Tongue (tissue), 2 donors: ENCODE measurements around the gene RPS10. TPM values are rescaled to one million over a fixed set of nuclear protein-coding genes. Genes with fewer than 3 reads are reported as not detected.
"Not testable (repeated sequence)": the region's sequence is repeated elsewhere in the genome, so short reads cannot be mapped to it uniquely, and the experiment has no call there.

Experiments
- DNase-seq: peaks from one replicate; pipeline ENCODE4 v3.0.0-alpha.2; 2015
- total RNA-seq: library from RNA; depleted of rRNA; stranded (reverse); fragments of >200 nt; gene quantifications from one replicate; pipeline ENCODE4 v1.2.3, GENCODE V29; 2014

Gene RPS10
- total RNA-seq, 1 donor from 2014 or later: 1,790 TPM

- no peak for DNase-seq
These were observed 22.0 kb upstream of the RPS10 start for GRCh38 chr6:34447910-34448309.

GRCh38 chr6:34447386-34447785 is 21.5 kb upstream of the RPS10 start:
- DNase-seq: no peak

GRCh38 chr6:34445313-34445860 is 19.5 kb upstream of the RPS10 start:
- no peak for DNase-seq

- DNase-seq: no peak
These were observed 15.7 kb upstream of the RPS10 start for GRCh38 chr6:34441526-34441925.

GRCh38 chr6:34439442-34439841 is 13.6 kb upstream of the RPS10 start:
- DNase-seq: no peak

- no peak for DNase-seq
These were observed 12.8 kb upstream of the RPS10 start for GRCh38 chr6:34438705-34439104.

- no peak for DNase-seq
These were observed 11.7 kb upstream of the RPS10 start for GRCh38 chr6:34437644-34437970.

- no peak for DNase-seq
These were observed 11.2 kb upstream of the RPS10 start for GRCh38 chr6:34436803-34437643.

GRCh38 chr6:34435916-34436315 is 10.0 kb upstream of the RPS10 start:
- DNase-seq: no peak

- no peak for DNase-seq
These were observed 754 bp downstream of the RPS10 start for GRCh38 chr6:34425132-34425497.

GRCh38 chr6:34424200-34425131 is 1.4 kb downstream of the RPS10 start:
- no peak for DNase-seq

- DNase-seq: no peak
These were observed 2.6 kb downstream of the RPS10 start for GRCh38 chr6:34423254-34423653.

- no peak for DNase-seq
These were observed 7.5 kb downstream of the RPS10 start for GRCh38 chr6:34418367-34418766.

GRCh38 chr6:34416877-34417371 is 8.9 kb downstream of the RPS10 start:
- DNase-seq: no peak

GRCh38 chr6:34414999-34415858 is 10.6 kb downstream of the RPS10 start:
- peak; percentile 73 for DNase-seq

- no peak for DNase-seq
These were observed 13.1 kb downstream of the RPS10 start for GRCh38 chr6:34412643-34413214.

- peak; percentile 37 for DNase-seq
These were observed 13.9 kb downstream of the RPS10 start for GRCh38 chr6:34412016-34412415.

GRCh38 chr6:34407915-34408314 is 18.0 kb downstream of the RPS10 start:
- not testable (repeated sequence) for DNase-seq

- no peak for DNase-seq
These were observed 29.4 kb downstream of the RPS10 start for GRCh38 chr6:34396518-34396917.

- DNase-seq: no peak
These were observed 31.9 kb downstream of the RPS10 start for GRCh38 chr6:34393966-34394305.

GRCh38 chr6:34393191-34393965 is 32.5 kb downstream of the RPS10 start:
- no peak for DNase-seq
